EL (cell line): ENCODE measurements around the gene METAP2.

Experiments used
- DNase-seq: peaks from one replicate; pipeline ENCODE4 v3.0.0-alpha.2; 2016

METAP2 gene

DNA sequence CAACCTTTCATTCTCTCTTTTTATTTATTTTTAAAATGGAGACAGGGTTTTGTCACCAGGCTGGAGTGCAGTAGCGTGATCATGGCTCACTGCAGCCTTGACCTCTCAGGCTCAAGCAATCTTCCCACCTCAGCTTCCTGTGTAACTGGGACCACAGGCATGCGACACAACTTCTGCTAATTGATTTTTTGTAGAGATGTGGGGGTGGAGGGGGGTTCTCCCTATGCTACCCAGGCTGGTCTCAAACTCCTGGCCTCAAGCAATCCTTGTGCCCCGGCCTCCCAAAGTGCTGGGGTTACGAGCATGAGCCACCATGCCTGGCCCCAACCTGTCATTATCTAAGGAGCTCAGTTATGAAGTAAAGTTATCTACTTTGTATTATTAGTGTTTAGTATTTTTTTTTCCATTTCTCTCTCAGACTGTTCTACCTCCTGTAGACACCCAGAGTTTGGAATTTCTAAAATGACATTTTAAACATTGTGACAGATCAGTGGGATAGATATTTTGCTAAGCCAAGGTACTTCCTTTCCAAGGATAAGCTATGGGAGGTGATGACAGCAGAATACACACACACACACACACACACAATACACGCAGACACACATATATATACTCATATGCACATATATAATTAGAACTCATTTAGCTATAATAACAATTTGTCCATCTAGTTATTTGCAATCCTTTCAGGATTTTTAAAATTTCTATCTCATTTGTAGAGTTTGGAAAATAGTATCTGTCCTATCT lies 79.4 kb downstream of the METAP2 start:
- DNase-seq: no peak

DNA sequence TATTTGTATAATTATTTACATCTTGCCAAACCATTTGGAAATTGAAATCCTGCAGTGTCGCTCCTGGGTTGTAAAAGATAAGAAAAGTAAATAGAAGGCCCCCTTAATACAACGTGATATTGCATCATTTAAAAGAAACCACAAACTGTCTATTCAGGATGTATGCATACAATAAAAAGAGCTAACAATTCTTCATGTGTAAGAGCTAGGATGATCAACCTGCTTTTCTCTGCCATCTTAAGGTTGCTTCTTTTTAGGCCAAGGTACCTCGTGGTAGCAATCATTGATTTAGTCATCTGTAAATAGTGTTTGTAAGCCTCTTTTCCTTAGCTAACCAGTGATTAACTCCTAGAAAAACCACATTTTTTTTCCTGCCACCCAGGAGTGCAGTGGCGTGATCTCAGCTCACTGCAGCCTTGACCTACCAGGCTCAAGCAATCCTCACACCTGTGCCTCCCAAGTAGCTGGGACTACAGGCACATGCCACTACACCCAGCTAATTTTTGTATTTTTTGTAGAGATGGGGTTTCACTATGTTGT lies 80.7 kb downstream of the METAP2 start:
- no peak for DNase-seq

DNA sequence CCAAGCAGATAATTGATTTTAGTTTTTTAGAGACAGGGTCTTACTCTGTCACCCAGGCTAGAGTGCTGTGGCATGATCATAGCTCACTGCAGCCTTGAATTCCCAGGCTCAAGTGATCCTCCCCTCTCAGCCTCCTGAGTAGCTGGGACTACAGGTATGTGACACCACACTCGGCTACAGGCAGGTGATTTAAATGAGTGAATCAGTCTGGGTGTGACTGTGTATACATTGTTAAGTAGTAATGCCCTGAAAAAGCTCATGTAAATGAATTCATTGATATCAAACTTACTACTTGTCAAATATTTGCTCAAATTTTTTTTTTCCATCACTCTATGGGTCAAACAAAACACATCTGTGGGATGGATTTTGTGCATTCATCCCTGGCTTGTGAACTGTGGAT lies 83.7 kb downstream of the METAP2 start:
- DNase-seq: no peak
